HG03469 (cell line): ENCODE results near the gene MTA3.
"Not testable (repeated sequence)": the region's sequence is repeated elsewhere in the genome, so short reads cannot be mapped to it uniquely, and the experiment has no call there.

Experiments
- ATAC-seq: cut with Tn5 transposase; IDR thresholded peaks from one replicate; pipeline ENCODE4 v1.9.1; 2021; ENCODE audit warnings: mild to moderate bottlenecking, moderate library complexity, moderate number of reproducible peaks; ENCODE audit not compliant: unreplicated experiment

The MTA3 gene

DNA sequence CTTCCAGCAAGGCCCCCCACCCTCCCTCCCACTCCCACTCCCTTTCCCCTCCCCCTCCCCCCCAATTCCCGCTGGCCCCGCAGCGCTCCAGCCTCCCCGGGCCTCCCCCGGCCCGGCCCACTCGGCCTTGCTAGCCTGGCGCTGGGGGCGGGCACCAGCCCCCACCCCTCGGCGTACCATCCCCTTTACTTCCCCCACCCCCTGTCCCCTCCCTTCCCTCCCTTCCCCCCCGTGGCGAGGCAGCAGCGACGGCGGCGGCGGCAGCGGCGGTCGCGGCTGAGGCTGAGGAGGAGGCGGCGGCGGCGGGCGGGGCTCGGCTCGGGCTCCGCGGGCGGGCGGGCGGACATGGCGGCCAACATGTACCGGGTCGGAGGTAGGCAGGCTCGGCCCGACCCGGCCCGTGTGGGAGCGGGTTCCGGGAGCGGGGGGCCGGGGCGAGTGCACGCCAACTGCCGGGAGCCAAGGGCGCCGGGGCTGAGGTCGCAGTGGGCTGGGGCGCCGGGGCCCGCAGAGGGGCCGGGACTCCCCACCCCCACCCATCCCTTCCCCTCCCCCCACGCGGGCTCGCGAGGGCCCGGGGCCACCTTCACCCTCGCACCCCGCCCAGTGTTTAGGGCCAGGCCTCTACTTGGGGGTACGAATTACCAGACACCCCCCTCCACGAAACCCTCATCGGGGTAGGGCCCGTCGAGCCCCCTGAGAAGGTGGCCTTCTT is at the start of gene MTA3:
MTA3 (plus strand) TSS at position 232 of the 715 bp plus-strand sequence; CDS start at position 346, 114 bp downstream.
- ATAC-seq = no peak

DNA sequence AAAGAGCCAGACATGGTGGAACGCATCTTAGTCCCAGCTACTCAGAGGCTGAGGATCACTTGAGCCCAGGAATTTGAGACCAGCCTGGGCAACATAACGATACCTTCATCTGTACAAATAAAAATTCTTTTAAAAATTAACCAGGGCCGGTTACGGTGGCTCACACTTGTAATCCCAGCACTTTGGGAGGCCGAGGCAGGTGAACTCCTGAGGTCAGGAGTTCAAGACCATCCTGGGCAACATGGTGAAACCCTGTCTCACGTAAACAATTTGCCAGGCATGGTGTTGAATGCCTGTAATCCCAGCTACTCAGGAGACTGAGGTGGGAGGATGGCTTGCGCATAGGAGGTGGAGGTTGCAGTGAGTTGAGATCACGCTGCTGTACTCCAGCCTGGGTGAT is 48.8 kb upstream of the MTA3 start:
- no peak for ATAC-seq

DNA sequence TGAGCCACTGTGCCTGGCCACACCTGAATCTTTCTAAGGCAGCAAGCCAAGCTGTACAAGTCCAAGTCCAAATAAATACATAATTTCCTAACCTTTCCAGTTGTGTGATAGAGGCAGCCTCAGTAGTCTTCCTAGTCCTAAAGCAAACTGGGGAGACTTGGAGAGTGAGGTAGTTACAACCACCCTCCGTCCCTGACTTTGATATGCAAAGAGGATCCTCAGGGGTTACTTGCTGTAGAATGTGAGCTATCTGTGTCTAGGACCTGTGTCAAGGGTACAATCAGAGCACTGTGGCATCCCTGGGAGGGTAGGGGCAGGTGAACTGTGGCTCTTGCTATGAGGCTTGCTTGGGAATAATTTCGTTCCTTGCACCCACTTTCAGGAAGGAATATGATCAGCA is 46.4 kb upstream of the MTA3 start:
- no peak for ATAC-seq

DNA sequence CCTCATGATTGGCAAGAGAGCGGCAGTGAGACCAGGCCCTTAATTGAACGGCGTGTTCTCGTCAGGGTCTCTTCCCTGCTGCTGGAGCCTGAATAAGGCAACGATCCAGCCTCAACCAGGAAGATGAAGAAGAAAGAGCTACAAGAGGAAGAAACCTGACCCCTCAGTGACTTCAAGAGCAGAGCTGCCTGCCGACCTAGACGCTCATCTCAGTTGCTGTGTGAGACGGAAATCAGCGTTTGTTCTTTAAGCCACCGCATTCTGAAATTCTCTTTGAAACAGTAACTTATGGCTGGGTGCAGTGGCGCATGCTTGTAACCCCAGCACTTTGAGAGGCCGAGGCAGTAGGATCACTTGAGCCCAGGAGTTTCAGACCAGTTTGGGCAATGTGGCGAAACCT is 45.1 kb upstream of the MTA3 start:
- no peak for ATAC-seq

- no peak for ATAC-seq
Observed at GRCh38 chr2:42532397-42532796, 36.0 kb upstream of the MTA3 start.

- ATAC-seq = no peak
Observed at GRCh38 chr2:42537493-42537892, 30.9 kb upstream of the MTA3 start.

- no peak for ATAC-seq
Observed at GRCh38 chr2:42542871-42543270, 25.6 kb upstream of the MTA3 start.

GRCh38 chr2:42545023-42545721 is 23.3 kb upstream of the MTA3 start:
- ATAC-seq = no peak

GRCh38 chr2:42545841-42546390 is 22.5 kb upstream of the MTA3 start:
- no peak for ATAC-seq

DNA sequence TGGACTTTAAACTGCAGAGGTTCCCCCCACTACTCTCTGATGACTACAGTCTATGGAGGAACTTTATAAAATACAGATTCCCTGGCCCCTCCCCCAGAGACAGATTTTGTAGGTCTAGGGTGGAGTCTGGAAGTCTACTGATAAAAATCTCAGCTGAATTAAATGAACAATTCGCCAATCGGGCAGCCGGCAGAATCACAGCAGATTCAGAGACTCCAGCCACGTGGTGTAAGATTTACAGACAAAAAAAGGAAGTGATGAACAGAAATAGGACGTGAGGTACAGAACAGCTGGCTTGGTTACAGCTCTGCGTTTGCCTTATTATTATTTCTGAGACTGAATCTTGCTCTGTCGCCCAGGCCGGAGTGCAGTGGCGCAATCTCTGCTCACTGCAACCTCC is 21.4 kb upstream of the MTA3 start:
- ATAC-seq = peak; percentile 50

- no peak for ATAC-seq
Observed at GRCh38 chr2:42547446-42548295, 20.8 kb upstream of the MTA3 start.

GRCh38 chr2:42550870-42551269 is 17.6 kb upstream of the MTA3 start:
- no peak for ATAC-seq

GRCh38 chr2:42554392-42554791 is 14.0 kb upstream of the MTA3 start:
- ATAC-seq = no peak

- ATAC-seq = no peak
Observed at GRCh38 chr2:42556315-42556890, 12.0 kb upstream of the MTA3 start.

- ATAC-seq = no peak
Observed at GRCh38 chr2:42557306-42557705, 11.1 kb upstream of the MTA3 start.

- no peak for ATAC-seq
Observed at GRCh38 chr2:42558827-42559226, 9.6 kb upstream of the MTA3 start.

- ATAC-seq = not testable (repeated sequence)
Observed at GRCh38 chr2:42560133-42560532, 8.3 kb upstream of the MTA3 start.

- no peak for ATAC-seq
Observed at GRCh38 chr2:42560899-42561298, 7.5 kb upstream of the MTA3 start.

DNA sequence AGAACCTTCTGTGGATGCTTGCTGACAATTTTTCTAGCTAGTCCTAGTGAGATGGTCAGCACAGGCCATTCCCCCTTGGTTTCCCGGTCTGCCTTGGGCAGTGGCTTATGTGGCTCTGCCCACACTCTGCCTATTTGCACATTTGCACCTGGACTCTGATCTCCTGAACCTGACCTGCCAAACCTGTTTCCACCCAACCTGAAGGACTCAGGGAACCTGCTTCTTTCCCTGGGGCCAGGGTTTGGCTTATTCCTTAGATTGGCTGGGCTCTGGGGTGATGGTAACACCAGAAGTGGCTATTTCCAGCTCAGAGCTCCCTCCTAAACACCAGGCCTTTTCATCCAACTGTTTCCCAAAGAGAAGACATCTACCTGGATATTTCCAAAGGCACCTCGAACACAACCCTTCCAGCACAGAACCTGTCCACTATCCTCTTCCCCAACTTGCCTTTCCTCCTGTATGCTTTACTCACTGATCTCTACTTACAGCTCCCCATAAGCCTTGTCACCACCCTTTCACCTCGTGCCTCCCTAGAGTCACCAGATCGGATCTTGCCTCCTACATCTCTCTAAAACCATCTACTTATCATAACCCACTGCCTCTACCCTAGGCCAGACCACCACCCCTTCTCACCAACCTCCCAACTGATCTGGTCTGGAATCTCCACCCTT is 5.8 kb upstream of the MTA3 start:
- no peak for ATAC-seq

DNA sequence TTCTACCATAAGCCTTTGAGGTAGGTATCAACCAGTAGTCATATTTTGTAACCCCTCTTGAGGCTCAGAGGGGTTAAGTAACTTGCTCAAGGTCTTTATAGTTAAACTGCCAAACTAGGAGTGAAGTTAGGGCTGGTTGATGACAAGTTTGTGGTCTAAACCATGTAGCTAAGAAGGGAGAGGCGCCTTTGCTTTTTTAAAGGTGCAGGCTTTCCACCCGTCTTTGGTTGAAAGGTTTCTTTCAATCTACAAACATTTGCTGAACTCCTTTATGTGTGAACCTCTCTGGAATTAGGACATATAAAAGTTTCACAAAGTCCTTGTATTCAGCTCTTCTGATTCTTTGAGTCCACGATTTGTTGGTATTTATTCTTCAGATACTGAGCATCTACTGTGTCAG is 2.4 kb upstream of the MTA3 start:
- ATAC-seq = no peak
